T-cell (primary cell): ENCODE results near the gene SEC23IP. TPM values are rescaled to one million over a fixed set of nuclear protein-coding genes. Genes with fewer than 3 reads are reported as not detected.
A peak's percentile ranks its signal among the peaks of the same experiment; 100 is the strongest.
"Not testable (repeated sequence)": the region's sequence is repeated elsewhere in the genome, so short reads cannot be mapped to it uniquely, and the experiment has no call there.

Source experiments
- ATAC-seq, 4 experiments: fragments of 200-7000 bp in 3 of 4; fragments of 150-1000 bp in 1 of 4; cut with Tn5 transposase; replicated peaks in 1 of 4; 1 replicate in 3 of 4; 2 replicates in 1 of 4; pipeline ENCODE4 v1.10.0; 2021; ENCODE audit warnings: moderate library complexity in 3 of 4, mild to moderate bottlenecking in 2 of 4, moderate number of reproducible peaks in 1 of 4
- CTCF ChIA-PET, 2 donors: fragments of 300-600 bp; sonication (Branson Sonifier 250); formaldehyde crosslinking; loops; one replicate each; lab custom pipeline; 2022; ENCODE audit warnings: antibody characterized with exemption in 2 of 2; lab: Charles Lee
- POLR2A ChIA-PET, 2 donors: fragments of 300-600 bp; sonication (Branson Sonifier 250); formaldehyde crosslinking; loops; one replicate each; lab custom pipeline; 2022; ENCODE audit warnings: antibody characterized with exemption in 2 of 2; lab: Charles Lee
- DNase-seq, 35 experiments: peaks; one replicate each; pipeline versions ENCODE4 v3.0.0 to v3.0.0-alpha.2; 2013 to 2023
- H3K27ac ChIP-seq: one replicate; pipeline ENCODE4 v1.5.1; 2013; ENCODE audit warnings: low read length
- H3K27me3 ChIP-seq, 2 experiments: replicated peaks in 1 of 2; 1 replicate in 1 of 2; 2 replicates in 1 of 2; pipeline versions ENCODE4 v1.6.1 to v1.7.0; 2013; ENCODE audit warnings: low read length in 1 of 2, mixed read lengths in 1 of 2; ENCODE audit not compliant: control insufficient read depth in 2 of 2, insufficient read depth in 2 of 2; ENCODE audit errors: extremely low read depth in 1 of 2
- H3K36me3 ChIP-seq, 2 donors: 1 replicate in 1 of 2; 2 replicates in 1 of 2; pipeline versions ENCODE4 v1.6.1 to v1.7.0; 2013; ENCODE audit warnings: low read length in 1 of 2; ENCODE audit not compliant: control insufficient read depth in 2 of 2, insufficient read depth in 1 of 2; ENCODE audit errors: extremely low read depth in 1 of 2
- H3K4me1 ChIP-seq, 2 experiments: 1 replicate in 1 of 2; 2 replicates in 1 of 2; pipeline versions ENCODE4 v1.6.1 to v1.7.0; 2013; ENCODE audit warnings: low read length in 2 of 2, mixed read lengths in 1 of 2; ENCODE audit not compliant: insufficient read depth in 2 of 2, control insufficient read depth in 1 of 2; ENCODE audit errors: extremely low read depth in 1 of 2
- H3K4me3 ChIP-seq, 2 donors: 1 replicate in 1 of 2; 2 replicates in 1 of 2; pipeline versions ENCODE4 v1.5.1 to v1.7.0; 2013; ENCODE audit warnings: mild to moderate bottlenecking in 2 of 2, low read length in 1 of 2, moderate library complexity in 1 of 2; ENCODE audit not compliant: control insufficient read depth in 1 of 2; ENCODE audit errors: extremely low read depth in 1 of 2
- H3K9me3 ChIP-seq: 2 replicates; pipeline ENCODE4 v1.7.0; 2013
- H3K27ac Mint-ChIP-seq, 2 donors: one replicate each; pipeline ENCODE4 v1.8.0; 2020 to 2021; ENCODE audit warnings: mild to moderate bottlenecking in 2 of 2, mixed read lengths in 2 of 2
- H3K27me3 Mint-ChIP-seq, 2 donors: one replicate each; pipeline ENCODE4 v1.8.0; 2021 to 2022; ENCODE audit warnings: mixed read lengths in 2 of 2
- H3K36me3 Mint-ChIP-seq: one replicate; pipeline ENCODE4 v1.8.0; 2021; ENCODE audit warnings: mixed read lengths
- H3K4me1 Mint-ChIP-seq, 3 donors: one replicate each; pipeline ENCODE4 v1.8.0; 2020 to 2022; ENCODE audit warnings: mixed read lengths in 3 of 3, mild to moderate bottlenecking in 1 of 3
- H3K4me3 Mint-ChIP-seq, 3 donors: one replicate each; pipeline ENCODE4 v1.8.0; 2020 to 2022; ENCODE audit warnings: mild to moderate bottlenecking in 3 of 3, mixed read lengths in 3 of 3, moderate library complexity in 3 of 3
- H3K9me3 Mint-ChIP-seq, 3 donors: one replicate each; pipeline ENCODE4 v1.8.0; 2020 to 2022; ENCODE audit warnings: mixed read lengths in 3 of 3
- WGBS: methylation state at CpG from one replicate; pipeline ENCODE4 v1.1.5; 2013; ENCODE audit warnings: missing lambda C conversion rate; ENCODE audit not compliant: insufficient coverage; 5-methylcytosine and 5-hydroxymethylcytosine counted together
- total RNA-seq, 35 experiments: library from RNA in 6 of 35; stranded (reverse) in 6 of 35; fragments of 120-200 nt in 1 of 35; gene quantifications; one replicate each; pipeline versions ENCODE4 v1.2.1 to v1.2.4 and lab custom pipeline; 2013 to 2026

Gene SEC23IP
- total RNA-seq, 5 donors from 2014 or later (not counting 1 experiment from before 2014, with no cell fraction given) = 33.8 to 67.1 (median 52.0) TPM

- CTCF ChIA-PET = interaction anchor here (0.6 to 1.2 kb wide), 7 partner anchors 9 to 177 kb away, joined by 3 to 6 read pairs (median 4); partner anchors contain the start of genes MCMBP (in 1 of the 2) and SEC23IP (in 1 of the 2)
- no peaks in the 10 kb centered on the region for H3K36me3 ChIP-seq
- H3K4me3 Mint-ChIP-seq = no peak overlapping the region
- ATAC-seq (no peak), DNase-seq (no peak)
- no peak overlapping the region for H3K4me3 ChIP-seq
- no peak overlapping the region for H3K27ac ChIP-seq
- peaks cover 3% of the 10 kb centered on the region for H3K9me3 ChIP-seq
- no peaks in the 10 kb centered on the region for H3K27me3 Mint-ChIP-seq
- H3K4me1 Mint-ChIP-seq = peaks cover 67 to 73% (median 70%) of the 10 kb centered on the region in 3 donors
- H3K36me3 Mint-ChIP-seq = peaks cover 25% of the 10 kb centered on the region
- H3K27me3 ChIP-seq = no peaks in the 10 kb centered on the region
- POLR2A ChIA-PET = interaction anchor here (0.6 to 0.7 kb wide), 3 partner anchors 25 to 731 kb away, joined by 3 to 6 read pairs (median 3); no protein-coding TSS in a partner anchor
- peaks cover 0 to 5% (median 5%) of the 10 kb centered on the region in 3 donors for H3K9me3 Mint-ChIP-seq
- peaks cover 4 to 20% of the 10 kb centered on the region in 2 experiments for H3K4me1 ChIP-seq
- peak overlapping the region in 1 of 2 donors; percentile 69 for H3K27ac Mint-ChIP-seq
- WGBS = no CpG with 5 or more reads among the region's 4 CpGs
Measured at GRCh38 chr10:119863951-119864565, 28.5 kb upstream of the SEC23IP start.

DNA sequence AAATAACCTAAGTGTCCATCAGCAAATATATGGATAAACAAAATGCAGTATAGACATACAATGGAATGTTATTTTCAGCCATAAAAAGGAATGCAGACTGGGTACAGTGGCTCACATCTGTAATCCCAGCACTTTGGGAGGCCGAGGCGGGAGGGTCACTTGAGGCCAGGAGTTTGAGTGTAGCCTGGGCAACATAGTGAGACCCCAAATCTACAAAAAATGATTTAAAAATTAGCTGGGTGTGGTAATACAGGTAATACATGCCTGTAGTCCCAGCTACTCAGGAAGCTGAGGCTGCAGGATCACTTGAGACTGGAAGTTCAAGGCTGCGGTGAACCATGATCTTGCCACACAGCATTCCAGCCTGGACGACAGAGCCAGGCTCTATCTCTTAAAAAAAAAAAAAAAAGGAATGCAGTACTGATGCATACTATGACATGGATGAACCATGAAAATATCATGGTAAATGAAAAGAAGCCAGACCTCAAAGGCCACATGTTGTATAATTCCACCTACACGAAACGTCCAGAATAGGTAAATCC, 26.8 kb upstream of the SEC23IP start:
- Mint-ChIP-seq H3K36me3 (peaks cover 22% of the 10 kb centered on the region), H3K9me3 (peaks cover 0 to 5% (median 5%) of the 10 kb centered on the region in 3 donors), H3K27me3 (no peaks in the 10 kb centered on the region), H3K4me1 (peaks cover 66 to 73% (median 72%) of the 10 kb centered on the region in 3 donors), H3K27ac (no peak overlapping the region), H3K4me3 (no peak overlapping the region)
- H3K36me3 ChIP-seq = no peaks in the 10 kb centered on the region
- CTCF ChIA-PET = no interaction called here
- 100% methylated on average over 1 of the region's 6 CpGs for WGBS
- POLR2A ChIA-PET = interaction anchor here in 1 of 2 donors (0.6 kb wide), 1 partner anchor 165 kb away, joined by 3 read pairs; no protein-coding TSS in a partner anchor
- ATAC-seq = no peak
- no peak overlapping the region for H3K27ac ChIP-seq
- no peak for DNase-seq
- H3K4me3 ChIP-seq = no peak overlapping the region
- peaks cover 6 to 21% of the 10 kb centered on the region in 2 experiments for H3K4me1 ChIP-seq
- H3K27me3 ChIP-seq = no peaks in the 10 kb centered on the region
- H3K9me3 ChIP-seq = peaks cover 3% of the 10 kb centered on the region

- 92% methylated on average over 3 of the region's 7 CpGs for WGBS
- POLR2A ChIA-PET = interaction anchor here in 1 of 2 donors (0.6 kb wide), 1 partner anchor 199 kb away, joined by 3 read pairs; no protein-coding TSS in a partner anchor
- Mint-ChIP-seq H3K4me3 (no peak overlapping the region), H3K36me3 (peaks cover 22% of the 10 kb centered on the region), H3K9me3 (peaks cover 0 to 5% (median 5%) of the 10 kb centered on the region in 3 donors), H3K4me1 (peaks cover 65 to 74% (median 73%) of the 10 kb centered on the region in 3 donors), H3K27ac (no peak overlapping the region), H3K27me3 (no peaks in the 10 kb centered on the region)
- H3K4me1 ChIP-seq = peaks cover 15 to 27% of the 10 kb centered on the region in 2 experiments
- no peak overlapping the region for H3K4me3 ChIP-seq
- no peak for DNase-seq
- no peaks in the 10 kb centered on the region for H3K36me3 ChIP-seq
- H3K27me3 ChIP-seq = no peaks in the 10 kb centered on the region
- CTCF ChIA-PET = no interaction called here
- no peak overlapping the region for H3K27ac ChIP-seq
- ATAC-seq = no peak
- H3K9me3 ChIP-seq = peaks cover 3% of the 10 kb centered on the region
Measured at GRCh38 chr10:119867317-119867716, 25.2 kb upstream of the SEC23IP start.

DNA sequence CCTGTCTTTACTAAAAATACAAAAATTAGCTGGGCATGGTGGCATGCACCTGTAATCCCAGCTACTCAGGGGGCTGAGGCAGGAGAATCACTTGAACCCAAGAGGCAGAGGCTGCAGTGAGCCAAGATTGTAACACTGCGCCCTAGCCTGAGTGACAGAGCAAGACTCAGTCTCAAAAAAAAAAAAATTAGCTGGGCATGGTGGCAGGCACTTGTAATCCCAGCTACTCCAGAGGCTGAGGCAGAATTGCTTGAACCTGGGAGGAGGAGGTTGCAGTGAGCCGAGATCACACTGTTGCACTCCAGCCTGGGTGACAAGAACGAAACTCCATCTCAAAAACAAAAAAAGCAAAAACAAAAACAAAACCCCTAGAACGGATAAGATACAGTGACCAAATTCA, 23.1 kb upstream of the SEC23IP start:
- not testable (repeated sequence) for H3K27me3 ChIP-seq, H3K27ac ChIP-seq, H3K4me3 ChIP-seq, H3K27ac Mint-ChIP-seq, DNase-seq, H3K27me3 Mint-ChIP-seq, H3K9me3 ChIP-seq, H3K36me3 ChIP-seq, ATAC-seq, H3K9me3 Mint-ChIP-seq
- H3K4me1 Mint-ChIP-seq = peaks cover 59 to 69% (median 66%) of the 10 kb centered on the region in 3 donors
- ChIA-PET CTCF (interaction anchor here (0.6 to 1.5 kb wide), 3 partner anchors 10 to 756 kb away, joined by 3 to 4 read pairs (median 4); no protein-coding TSS in a partner anchor), POLR2A (interaction anchor here in 1 of 2 donors (0.7 kb wide), 1 partner anchor 143 kb away, joined by 5 read pairs; the partner anchor contains the start of gene INPP5F)
- peaks cover 15 to 32% of the 10 kb centered on the region in 2 experiments for H3K4me1 ChIP-seq
- no CpG with 5 or more reads among the region's 4 CpGs for WGBS
- peaks cover 16% of the 10 kb centered on the region for H3K36me3 Mint-ChIP-seq
- peak overlapping the region in 1 of 3 donors; percentile 89 for H3K4me3 Mint-ChIP-seq

GRCh38 chr10:119871881-119872609, 20.5 kb upstream of the SEC23IP start:
- WGBS = under 1% methylated on average over 37 of the region's 56 CpGs
- Histone ChIP-seq H3K4me1 (peaks cover 15 to 32% of the 10 kb centered on the region in 2 experiments), H3K27ac (peak overlapping the region; percentile 41), H3K27me3 (no peaks in the 10 kb centered on the region), H3K9me3 (no peaks in the 10 kb centered on the region), H3K36me3 (no peaks in the 10 kb centered on the region), H3K4me3 (peak overlapping the region; percentile 87 to 90)
- no peaks in the 10 kb centered on the region for H3K9me3 Mint-ChIP-seq
- DNase-seq = peak; percentile 13 to 62 (median 45)
- peak overlapping the region; percentile 89 to 91 (median 90) for H3K4me3 Mint-ChIP-seq
- no peaks in the 10 kb centered on the region for H3K27me3 Mint-ChIP-seq
- peak overlapping the region; percentile 84 to 86 for H3K27ac Mint-ChIP-seq
- H3K4me1 Mint-ChIP-seq = peaks cover 48 to 54% (median 52%) of the 10 kb centered on the region in 3 donors
- ChIA-PET CTCF (interaction anchor here (0.5 to 4.4 kb wide), 9 partner anchors 8 to 1826 kb away, joined by 3 to 39 read pairs (median 3); partner anchors contain the start of gene RAB11FIP2 (in 1 of the 2)), POLR2A (interaction anchor here (0.6 to 2.1 kb wide), 6 partner anchors 19 to 146 kb away, joined by 3 to 11 read pairs (median 6); partner anchors contain the start of genes SEC23IP (in 2 of the 2) and INPP5F (in 1 of the 2))
- peak; percentile 35 to 46 (median 44) for ATAC-seq
- H3K36me3 Mint-ChIP-seq = peaks cover 6% of the 10 kb centered on the region
